ENCODE results near the gene KCNQ2.

KCNQ2 gene

DNA sequence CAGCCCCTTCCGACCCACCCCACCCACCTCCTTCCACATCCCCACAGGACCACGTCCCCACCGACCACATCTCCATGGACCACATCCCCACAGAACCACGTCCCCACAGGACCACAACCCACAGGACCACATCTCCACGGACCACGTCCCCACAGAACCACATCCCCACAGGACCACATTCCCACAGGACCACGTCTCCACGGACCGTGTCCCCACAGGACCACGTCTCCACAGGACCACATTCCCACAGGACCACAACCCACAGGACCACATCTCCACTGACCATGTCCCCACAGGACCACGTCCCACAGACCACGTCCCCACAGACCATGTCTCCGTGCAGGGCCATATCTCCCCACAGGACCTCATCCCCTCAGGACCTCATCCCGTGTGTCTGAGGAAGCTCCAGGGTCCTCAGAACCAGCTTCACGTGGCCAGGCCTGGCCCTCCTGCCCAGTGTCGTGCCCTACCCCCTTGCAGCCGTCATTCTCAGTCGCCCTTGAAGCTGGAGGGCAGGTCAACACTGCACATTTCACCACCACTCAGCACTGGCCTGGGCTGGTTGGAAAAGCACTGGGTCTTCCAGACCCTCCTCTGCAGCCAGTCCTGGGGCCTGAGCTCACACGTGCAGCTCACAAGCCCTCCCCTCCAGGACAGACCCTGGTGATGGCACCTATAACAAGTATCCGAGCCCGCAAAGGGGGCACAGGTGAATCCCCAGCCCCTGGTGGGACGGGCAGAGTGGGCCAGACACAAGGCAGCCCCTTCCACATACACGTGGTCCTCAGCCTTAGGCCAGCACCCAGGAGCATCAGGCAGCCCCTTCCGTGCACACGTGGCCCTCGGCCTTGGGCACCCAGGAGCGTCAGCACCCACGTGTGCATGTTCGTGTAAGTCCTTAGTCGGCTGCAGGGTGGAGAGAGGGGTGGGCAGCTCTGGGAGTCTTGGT is 115.2 kb downstream of the KCNQ2 start:
- DNase-seq (ENCODE audit: low read depth) = no peak
- TF ChIP-seq, protein P1, sequence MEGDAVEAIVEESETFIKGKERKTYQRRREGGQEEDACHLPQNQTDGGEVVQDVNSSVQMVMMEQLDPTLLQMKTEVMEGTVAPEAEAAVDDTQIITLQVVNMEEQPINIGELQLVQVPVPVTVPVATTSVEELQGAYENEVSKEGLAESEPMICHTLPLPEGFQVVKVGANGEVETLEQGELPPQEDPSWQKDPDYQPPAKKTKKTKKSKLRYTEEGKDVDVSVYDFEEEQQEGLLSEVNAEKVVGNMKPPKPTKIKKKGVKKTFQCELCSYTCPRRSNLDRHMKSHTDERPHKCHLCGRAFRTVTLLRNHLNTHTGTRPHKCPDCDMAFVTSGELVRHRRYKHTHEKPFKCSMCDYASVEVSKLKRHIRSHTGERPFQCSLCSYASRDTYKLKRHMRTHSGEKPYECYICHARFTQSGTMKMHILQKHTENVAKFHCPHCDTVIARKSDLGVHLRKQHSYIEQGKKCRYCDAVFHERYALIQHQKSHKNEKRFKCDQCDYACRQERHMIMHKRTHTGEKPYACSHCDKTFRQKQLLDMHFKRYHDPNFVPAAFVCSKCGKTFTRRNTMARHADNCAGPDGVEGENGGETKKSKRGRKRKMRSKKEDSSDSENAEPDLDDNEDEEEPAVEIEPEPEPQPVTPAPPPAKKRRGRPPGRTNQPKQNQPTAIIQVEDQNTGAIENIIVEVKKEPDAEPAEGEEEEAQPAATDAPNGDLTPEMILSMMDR (conservative IDR thresholded peaks at IDR 0.05; ENCODE audit: control insufficient read depth, insufficient read depth, low read depth, low read length) = no peak

DNA sequence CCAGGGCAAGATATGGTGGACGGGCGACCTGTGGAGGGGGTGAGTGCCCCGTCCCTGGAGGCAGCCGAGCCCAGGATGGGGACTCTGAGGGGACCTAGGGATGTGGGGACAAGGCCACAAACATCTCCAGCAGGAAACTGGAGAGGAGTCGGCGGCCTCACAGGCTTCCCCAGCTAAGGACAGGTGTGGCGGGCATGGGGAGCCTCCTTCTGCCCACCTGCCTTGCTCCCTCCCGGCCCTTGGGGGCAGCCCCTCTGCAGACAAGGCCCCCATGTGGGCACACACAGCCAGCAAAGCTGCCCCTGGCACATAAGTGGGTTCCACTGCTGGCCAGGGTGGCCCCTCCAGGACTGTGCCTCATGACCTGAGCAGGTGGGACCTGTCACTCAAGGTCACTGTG is 115.9 kb downstream of the KCNQ2 start:
- TF ChIP-seq, protein P1 (conservative IDR thresholded peaks at IDR 0.05; ENCODE audit: control insufficient read depth, insufficient read depth, low read depth, low read length) = no peak
- no peak overlapping the region for H3K4me3 ChIP-seq (ENCODE audit: control insufficient read depth, low read depth, low read length)
- no peak for DNase-seq (ENCODE audit: low read depth)

More for the DNA sequence above, 115.2 kb downstream of the KCNQ2 start:
- H3K4me3 ChIP-seq (ENCODE audit: control insufficient read depth, low read depth, low read length) = no peak overlapping the region

GRCh38 chr20:63355781-63356295 is 116.6 kb downstream of the KCNQ2 start:
- no peak overlapping the region for H3K4me3 ChIP-seq (ENCODE audit: control insufficient read depth, low read depth, low read length)
- DNase-seq (ENCODE audit: low read depth) = no peak
- TF ChIP-seq, protein P1 (conservative IDR thresholded peaks at IDR 0.05; ENCODE audit: control insufficient read depth, insufficient read depth, low read depth, low read length) = no peak

GRCh38 chr20:63354636-63355350 is 117.7 kb downstream of the KCNQ2 start:
- TF ChIP-seq, protein P1 (conservative IDR thresholded peaks at IDR 0.05; ENCODE audit: control insufficient read depth, insufficient read depth, low read depth, low read length) = no peak
- DNase-seq (ENCODE audit: low read depth) = no peak
- H3K4me3 ChIP-seq (ENCODE audit: control insufficient read depth, low read depth, low read length) = no peak overlapping the region

DNA sequence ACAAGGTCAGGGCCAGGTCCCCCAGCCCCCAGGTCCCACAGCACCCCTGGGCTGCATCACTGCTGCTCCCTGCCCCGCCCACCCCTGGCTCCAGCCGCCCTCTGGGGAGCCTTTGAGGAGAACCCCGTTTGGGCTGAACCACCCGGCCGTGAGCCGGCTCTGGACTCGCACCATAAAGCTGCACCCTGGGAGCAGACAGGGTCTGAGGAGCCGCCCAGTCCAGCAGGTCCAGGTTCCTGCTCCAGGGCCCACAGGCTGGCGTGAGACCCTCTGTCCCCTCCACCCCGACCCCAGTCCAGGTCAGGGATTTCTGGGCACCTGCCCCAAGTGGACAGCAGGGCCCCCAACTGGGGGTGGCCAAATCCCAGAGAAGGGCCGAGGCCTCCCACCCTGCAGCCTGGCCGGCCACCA is 119.6 kb downstream of the KCNQ2 start:
- TF ChIP-seq, protein P1 (conservative IDR thresholded peaks at IDR 0.05; ENCODE audit: control insufficient read depth, insufficient read depth, low read depth, low read length) = no peak
- DNase-seq (ENCODE audit: low read depth) = no peak
- no peak overlapping the region for H3K4me3 ChIP-seq (ENCODE audit: control insufficient read depth, low read depth, low read length)

- DNase-seq (ENCODE audit: low read depth) = no peak
- no peak overlapping the region for H3K4me3 ChIP-seq (ENCODE audit: control insufficient read depth, low read depth, low read length)
- TF ChIP-seq, protein P1 (conservative IDR thresholded peaks at IDR 0.05; ENCODE audit: control insufficient read depth, insufficient read depth, low read depth, low read length) = no peak
These were observed 120.5 kb downstream of the KCNQ2 start for GRCh38 chr20:63351811-63352591.

All from fibroblast of mammary gland (primary cell).